Nephron (organoid): Measurements from ENCODE around the gene SLC39A9.
A peak's percentile ranks its signal among the peaks of the same experiment; 100 is the strongest.

Experiments
- H3K27ac Mint-ChIP-seq, 3 experiments: 2 replicates each; pipeline ENCODE4 v1.8.0; 2020; ENCODE audit warnings: mixed read lengths in 3 of 3, mild to moderate bottlenecking in 2 of 3, moderate library complexity in 1 of 3
- H3K27me3 Mint-ChIP-seq: 2 replicates; pipeline ENCODE4 v1.8.0; 2021; ENCODE audit warnings: low read depth, mild to moderate bottlenecking, moderate library complexity, mixed read lengths
- H3K36me3 Mint-ChIP-seq: 2 replicates; pipeline ENCODE4 v1.8.0; 2020; ENCODE audit warnings: low read depth, mixed read lengths
- H3K4me1 Mint-ChIP-seq: 2 replicates; pipeline ENCODE4 v1.8.0; 2020; ENCODE audit warnings: mixed read lengths
- H3K4me3 Mint-ChIP-seq, 3 experiments: 2 replicates each; pipeline ENCODE4 v1.8.0; 2020; ENCODE audit warnings: mild to moderate bottlenecking in 3 of 3, mixed read lengths in 3 of 3, moderate library complexity in 2 of 3
- H3K9me3 Mint-ChIP-seq: 2 replicates; pipeline ENCODE4 v1.8.0; 2020; ENCODE audit warnings: mixed read lengths
- CTCF ChIP-seq, 3 experiments: fragments of 200-600 bp; sonication (generic); IDR thresholded peaks; one replicate each; pipeline ENCODE4 v1.5.0; 2021; ENCODE audit warnings: antibody characterized with exemption in 3 of 3; ENCODE audit not compliant: unreplicated experiment in 3 of 3

Gene SLC39A9

GRCh38 chr14:69357544-69358200 lies 40.8 kb upstream of the SLC39A9 start:
- Mint-ChIP-seq H3K9me3 (no peaks in the 10 kb centered on the region), H3K4me3 (no peak overlapping the region), H3K27me3 (peaks cover 5% of the 10 kb centered on the region), H3K4me1 (peaks cover 4% of the 10 kb centered on the region), H3K36me3 (no peaks in the 10 kb centered on the region), H3K27ac (no peak overlapping the region)
- TF ChIP-seq CTCF (IDR thresholded peaks at IDR 0.05; ENCODE audit: unreplicated experiment in 3 of 3), result no peak

GRCh38 chr14:69358233-69358963 lies 40.1 kb upstream of the SLC39A9 start:
- Mint-ChIP-seq H3K4me3 (no peak overlapping the region), H3K27ac (no peak overlapping the region), H3K4me1 (peaks cover 4% of the 10 kb centered on the region), H3K9me3 (no peaks in the 10 kb centered on the region), H3K36me3 (no peaks in the 10 kb centered on the region), H3K27me3 (peaks cover 5% of the 10 kb centered on the region)
- no peak for TF ChIP-seq CTCF (IDR thresholded peaks at IDR 0.05; ENCODE audit: unreplicated experiment in 3 of 3)

GRCh38 chr14:69358966-69359365 lies 39.5 kb upstream of the SLC39A9 start:
- Mint-ChIP-seq H3K9me3 (no peaks in the 10 kb centered on the region), H3K4me3 (no peak overlapping the region), H3K36me3 (no peaks in the 10 kb centered on the region), H3K27me3 (peaks cover 5% of the 10 kb centered on the region), H3K4me1 (peaks cover 4% of the 10 kb centered on the region), H3K27ac (no peak overlapping the region)
- TF ChIP-seq CTCF (IDR thresholded peaks at IDR 0.05; ENCODE audit: unreplicated experiment in 3 of 3), result no peak

- Mint-ChIP-seq H3K27ac (no peak overlapping the region), H3K27me3 (peaks cover 5% of the 10 kb centered on the region)
- no peak for TF ChIP-seq CTCF (IDR thresholded peaks at IDR 0.05; ENCODE audit: unreplicated experiment in 3 of 3)
Measured at GRCh38 chr14:69360438-69361108, 37.9 kb upstream of the SLC39A9 start.

GRCh38 chr14:69363055-69363454 lies 35.4 kb upstream of the SLC39A9 start:
- Mint-ChIP-seq H3K4me1 (no peaks in the 10 kb centered on the region), H3K4me3 (no peak overlapping the region), H3K27ac (no peak overlapping the region), H3K9me3 (no peaks in the 10 kb centered on the region), H3K27me3 (peaks cover 5% of the 10 kb centered on the region), H3K36me3 (no peaks in the 10 kb centered on the region)
- peak; percentile 29 to 48 (median 36) for TF ChIP-seq CTCF (IDR thresholded peaks at IDR 0.05; ENCODE audit: unreplicated experiment in 3 of 3)

More at GRCh38 chr14:69360438-69361108, 37.9 kb upstream of the SLC39A9 start:
- Mint-ChIP-seq H3K36me3 (no peaks in the 10 kb centered on the region), H3K9me3 (no peaks in the 10 kb centered on the region), H3K4me3 (no peak overlapping the region), H3K4me1 (no peaks in the 10 kb centered on the region)
